HG03108 (cell line): ENCODE data around the gene NKAPL.
A peak's percentile ranks its signal among the peaks of the same experiment; 100 is the strongest.
"Not testable (repeated sequence)": the region's sequence is repeated elsewhere in the genome, so short reads cannot be mapped to it uniquely, and the experiment has no call there.

Experiments
- ATAC-seq: cut with Tn5 transposase; IDR thresholded peaks from one replicate; pipeline ENCODE4 v1.9.1; 2021; ENCODE audit warnings: moderate library complexity; ENCODE audit not compliant: unreplicated experiment

NKAPL gene

GRCh38 chr6:28295326-28295725 lies 36.2 kb downstream of the NKAPL start:
- no peak for ATAC-seq

- no peak for ATAC-seq
Observed at GRCh38 chr6:28296520-28297060, 37.5 kb downstream of the NKAPL start.

- peak; percentile 86 for ATAC-seq
Observed at GRCh38 chr6:28303570-28303969, 44.5 kb downstream of the NKAPL start.

GRCh38 chr6:28306363-28306762 lies 47.3 kb downstream of the NKAPL start:
- ATAC-seq: not testable (repeated sequence)
